HG03060 (cell line): ENCODE measurements around the gene TNK2.
A peak's percentile ranks its signal among the peaks of the same experiment; 100 is the strongest.
"Not testable (repeated sequence)": the region's sequence is repeated elsewhere in the genome, so short reads cannot be mapped to it uniquely, and the experiment has no call there.

Experiments
- ATAC-seq: cut with Tn5 transposase; IDR thresholded peaks from one replicate; pipeline ENCODE4 v1.9.1; 2021; ENCODE audit warnings: low read depth, moderate number of reproducible peaks; ENCODE audit not compliant: unreplicated experiment

Gene TNK2

DNA sequence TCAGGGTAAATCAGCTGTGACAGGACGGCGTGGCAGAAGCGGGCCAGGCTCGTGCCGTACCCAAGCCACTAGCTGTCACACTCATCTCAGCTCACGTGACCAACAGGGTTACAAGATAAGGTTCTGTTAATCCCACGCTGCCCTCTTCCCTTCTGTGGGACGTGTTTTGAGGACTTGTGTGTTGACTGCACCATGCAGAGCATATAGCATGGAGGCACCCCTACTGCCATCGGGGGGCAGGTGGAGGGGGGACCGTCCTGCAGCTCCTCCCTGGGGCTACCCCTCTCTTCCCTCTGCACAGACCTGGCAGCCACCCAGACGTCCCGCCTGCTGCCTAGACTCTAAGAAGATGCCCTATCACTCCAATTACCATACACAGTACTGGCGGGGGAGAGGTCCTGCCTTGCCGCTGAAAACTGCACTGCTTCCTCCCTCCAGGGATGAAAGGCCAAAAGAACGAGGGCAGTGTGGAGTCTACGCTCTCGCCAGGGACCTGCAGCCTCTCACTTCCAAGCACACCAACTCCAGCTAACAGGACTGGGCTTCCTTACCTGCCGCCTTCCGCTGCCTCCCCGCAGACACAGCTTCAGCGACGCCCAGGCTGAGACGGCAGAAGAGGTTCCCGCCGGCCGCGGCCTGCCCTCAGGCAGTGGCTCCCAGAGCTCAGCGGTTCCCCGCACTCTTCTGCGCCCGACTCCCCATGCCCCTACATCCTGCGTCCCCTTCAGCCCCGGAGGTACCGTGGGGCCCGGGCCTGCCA is at the start of gene TNK2:
Gene TNK2 (minus strand): TSS at position 618 of the 760 bp plus-strand sequence. CDS start 19,963 bp downstream, outside the sequence.
- ATAC-seq: peak; percentile 27

DNA sequence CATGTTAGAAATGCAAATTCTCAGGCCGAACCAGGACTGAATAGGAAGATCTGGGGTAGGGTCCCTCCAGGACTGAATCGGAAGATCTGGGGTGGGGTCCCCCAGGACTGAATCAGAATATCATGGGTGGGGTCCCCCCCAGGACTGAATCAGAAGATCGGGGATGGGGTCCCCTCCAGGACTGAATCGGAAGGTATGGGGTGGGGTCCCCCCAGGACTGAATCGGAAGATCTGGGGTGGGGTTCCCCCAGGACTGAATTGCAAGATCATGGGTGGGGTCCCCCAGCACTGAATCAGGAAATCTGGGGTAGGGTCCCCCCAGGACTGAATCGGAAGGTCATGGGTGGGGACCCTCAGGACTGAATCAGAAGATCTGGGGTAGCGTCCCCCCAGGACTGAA is 48.2 kb upstream of the TNK2 start:
- ATAC-seq: no peak

DNA sequence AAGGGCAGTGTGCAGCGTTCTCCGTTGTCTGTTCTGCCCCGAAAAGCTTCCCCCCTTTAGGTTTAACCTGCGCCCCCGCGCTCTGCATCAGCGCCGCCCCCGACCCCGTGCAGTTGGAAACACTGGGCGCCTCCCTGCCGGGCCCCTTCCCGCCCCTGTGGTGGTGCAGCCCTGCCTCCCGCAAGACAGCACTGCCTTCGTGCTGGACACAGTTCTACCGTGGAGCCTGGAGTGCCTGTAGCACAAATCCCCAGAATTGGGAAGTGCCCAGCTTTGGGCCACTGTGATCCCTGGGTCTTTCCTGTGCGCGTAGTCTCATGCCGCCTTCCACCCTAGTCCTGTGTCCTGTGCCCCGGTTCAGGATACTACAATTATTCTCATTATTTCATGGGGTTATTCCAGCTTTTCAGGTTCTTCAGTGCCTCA is 47.1 kb upstream of the TNK2 start:
- ATAC-seq: not testable (repeated sequence)

DNA sequence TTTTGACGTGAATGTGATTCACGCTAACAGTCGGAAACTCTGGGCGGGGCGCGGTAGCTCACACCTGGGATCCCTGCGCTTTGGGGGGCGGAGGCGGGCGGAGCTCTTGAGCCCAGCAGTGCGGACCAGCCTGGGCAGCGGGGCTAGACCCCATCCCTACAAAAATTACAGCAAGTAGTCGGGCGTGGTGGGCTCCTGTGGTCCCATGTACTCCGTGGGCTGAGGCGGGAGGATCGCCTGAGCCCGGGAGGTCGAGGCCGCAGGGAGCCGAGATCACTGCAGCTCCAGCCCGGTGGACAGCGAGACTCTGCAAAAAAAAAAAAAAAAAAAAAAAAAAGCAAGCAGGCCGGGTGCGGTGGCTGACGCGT is 46.4 kb upstream of the TNK2 start:
- ATAC-seq: peak; percentile 23

DNA sequence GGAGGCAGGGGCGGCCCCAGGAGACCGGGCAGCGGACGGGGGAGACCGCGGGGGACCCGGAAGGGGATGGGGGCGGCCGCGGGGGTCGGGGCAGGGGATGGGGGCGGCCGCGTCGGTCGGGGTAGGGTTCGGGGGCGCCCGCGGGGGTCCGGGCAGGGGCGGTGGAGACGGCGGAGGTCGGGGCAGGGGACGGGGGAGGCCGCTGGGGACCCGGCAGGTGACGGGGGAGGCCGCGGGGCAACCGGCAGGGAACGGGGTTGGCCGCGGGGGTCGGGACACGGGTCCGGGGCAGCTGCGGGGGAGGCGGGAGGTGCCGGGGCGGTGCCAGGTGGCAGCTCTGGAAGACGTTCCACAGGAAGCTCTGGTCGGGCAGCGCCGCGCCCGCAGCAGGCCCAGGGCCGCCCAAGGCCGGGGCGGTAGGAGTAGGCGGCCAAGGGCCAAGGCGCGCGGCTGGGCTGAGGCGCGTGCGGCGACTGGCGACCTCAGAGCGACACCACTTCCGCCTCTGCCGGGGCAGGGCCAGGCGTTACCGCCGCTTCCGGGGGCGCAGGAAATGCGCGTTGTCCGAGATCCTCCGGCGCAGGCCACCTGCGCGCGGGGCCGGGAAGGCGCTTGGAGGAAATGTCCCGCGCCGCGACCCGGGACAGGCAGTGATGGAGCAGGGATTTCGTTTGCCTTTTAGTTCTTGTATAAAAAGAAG is 45.9 kb upstream of the TNK2 start:
- peak; percentile 81 for ATAC-seq

DNA sequence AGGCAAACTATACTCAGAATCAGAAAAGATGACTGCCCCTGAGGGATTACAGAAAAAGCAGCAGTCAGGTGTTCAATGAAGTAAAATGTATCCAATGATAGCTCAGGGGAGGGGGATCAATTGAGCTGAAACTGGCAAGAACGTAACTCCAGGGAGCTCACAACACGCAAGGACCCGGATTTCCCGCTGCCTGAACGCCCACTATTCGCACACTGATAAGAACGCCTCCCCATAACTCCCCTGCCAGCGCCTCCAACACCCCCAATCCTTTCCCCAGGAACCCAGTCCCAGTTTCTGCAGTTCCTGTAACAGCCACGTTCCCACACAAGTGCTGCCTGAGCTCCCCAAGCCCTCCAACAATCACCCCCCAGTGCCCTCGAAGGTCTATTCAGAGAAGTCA is 44.2 kb upstream of the TNK2 start:
- ATAC-seq: not testable (repeated sequence)

DNA sequence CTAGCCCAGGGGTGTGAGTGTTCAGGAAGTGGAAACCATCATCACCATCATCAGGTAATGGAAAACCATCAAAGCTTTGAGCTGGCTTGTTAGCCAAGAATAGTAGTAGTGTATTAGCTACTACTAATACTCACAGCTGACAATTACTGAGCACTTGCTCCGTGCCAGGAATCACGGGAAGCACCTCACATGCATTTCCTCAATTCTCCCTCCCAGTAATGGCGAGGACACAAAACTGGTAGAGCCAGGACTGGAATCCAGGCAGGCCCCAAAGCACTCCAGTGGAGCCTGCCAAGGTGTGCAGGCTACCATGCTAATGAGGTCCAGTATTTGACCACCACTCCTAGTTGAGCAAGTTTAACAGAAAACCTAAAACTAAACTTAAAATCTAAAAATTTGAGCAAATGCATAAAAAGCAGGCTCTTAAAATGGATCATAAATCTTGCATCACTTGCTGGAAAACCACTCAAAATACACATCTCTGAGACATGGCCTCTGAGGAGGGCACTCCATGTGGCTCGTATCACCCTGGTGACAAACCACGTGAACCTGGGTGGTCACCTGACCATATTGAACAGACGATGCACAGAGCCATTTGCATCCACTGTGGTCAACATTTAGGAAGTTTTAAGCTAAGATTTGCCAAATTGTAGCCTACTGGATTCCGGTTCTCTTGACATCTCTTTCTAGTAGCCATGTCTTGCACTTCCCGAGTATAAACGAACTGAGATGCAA is 43.3 kb upstream of the TNK2 start:
- not testable (repeated sequence) for ATAC-seq

DNA sequence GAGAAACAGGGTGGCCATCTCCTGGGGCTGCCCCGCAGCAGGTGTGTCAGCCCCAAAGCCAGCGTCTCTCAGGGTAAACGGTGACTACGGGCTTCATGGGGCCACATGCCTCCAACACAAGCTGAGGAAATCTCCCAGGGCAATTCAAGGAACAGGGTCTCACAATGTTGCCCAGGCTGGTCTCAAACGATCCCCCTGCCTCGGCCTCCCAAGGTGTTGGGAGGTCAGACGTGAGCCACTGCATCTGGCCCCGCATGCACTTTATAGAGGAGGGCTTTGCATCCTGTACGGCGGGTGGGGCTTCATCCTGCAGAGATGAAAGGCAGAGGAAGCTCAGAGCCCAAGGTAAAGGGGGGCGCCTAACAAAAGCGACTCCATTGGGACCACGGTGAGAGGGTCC is 42.4 kb upstream of the TNK2 start:
- ATAC-seq: not testable (repeated sequence)

DNA sequence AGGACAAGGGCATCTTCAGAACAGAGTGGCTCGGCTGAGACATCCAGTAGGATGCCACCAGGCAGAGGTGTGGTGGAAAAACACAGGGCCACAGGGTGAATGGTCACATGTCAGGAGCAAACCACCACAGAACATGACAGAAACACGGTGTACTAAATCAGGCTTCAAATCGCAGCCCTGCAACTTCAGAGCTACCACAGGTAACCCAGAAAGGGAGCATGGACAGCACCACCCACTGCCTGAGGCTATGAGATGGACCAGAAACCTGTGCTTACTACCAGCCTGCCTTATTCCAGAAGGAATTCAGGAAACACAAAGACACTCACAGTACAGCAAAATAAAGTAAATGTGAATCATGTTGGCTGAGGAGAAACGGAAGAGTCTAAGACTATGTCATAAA is 41.8 kb upstream of the TNK2 start:
- ATAC-seq: not testable (repeated sequence)

DNA sequence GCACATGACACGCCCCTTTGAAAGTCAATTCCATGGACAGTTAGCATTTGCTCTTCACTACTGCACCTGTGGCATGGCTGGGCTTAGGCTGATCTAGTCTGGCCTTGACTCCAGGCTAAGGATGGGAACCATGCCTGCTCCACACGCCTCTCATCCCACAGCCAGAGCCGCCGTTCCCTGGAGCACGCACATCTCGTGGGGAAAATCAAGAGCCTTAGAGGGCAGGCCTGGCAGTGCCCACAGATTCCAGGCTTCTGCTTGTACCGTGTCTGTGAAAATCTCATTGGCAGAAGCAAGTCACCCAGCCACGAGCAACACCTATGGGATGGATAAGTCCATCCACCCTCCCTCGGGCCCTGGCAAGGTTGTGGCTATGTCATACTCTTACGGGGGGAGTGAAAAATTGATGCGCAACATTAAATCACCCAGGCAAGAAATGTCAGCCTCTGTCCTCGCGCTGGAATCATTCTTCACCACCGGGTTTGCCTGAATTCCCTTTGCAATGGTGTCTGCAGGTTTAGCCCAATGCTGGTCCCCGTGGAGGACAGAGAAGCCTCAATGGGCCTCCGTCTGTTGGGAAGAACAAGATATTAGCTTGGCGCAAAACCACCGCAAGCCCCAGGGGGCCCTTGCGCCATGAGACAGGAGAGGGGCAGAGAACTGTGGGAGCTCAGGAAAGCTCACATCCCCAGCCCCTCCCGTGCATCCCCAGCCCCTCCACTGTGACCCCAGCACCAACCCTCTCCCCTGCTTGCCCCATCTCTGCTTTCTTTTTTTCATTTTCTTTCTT is 38.8 kb upstream of the TNK2 start:
- not testable (repeated sequence) for ATAC-seq

DNA sequence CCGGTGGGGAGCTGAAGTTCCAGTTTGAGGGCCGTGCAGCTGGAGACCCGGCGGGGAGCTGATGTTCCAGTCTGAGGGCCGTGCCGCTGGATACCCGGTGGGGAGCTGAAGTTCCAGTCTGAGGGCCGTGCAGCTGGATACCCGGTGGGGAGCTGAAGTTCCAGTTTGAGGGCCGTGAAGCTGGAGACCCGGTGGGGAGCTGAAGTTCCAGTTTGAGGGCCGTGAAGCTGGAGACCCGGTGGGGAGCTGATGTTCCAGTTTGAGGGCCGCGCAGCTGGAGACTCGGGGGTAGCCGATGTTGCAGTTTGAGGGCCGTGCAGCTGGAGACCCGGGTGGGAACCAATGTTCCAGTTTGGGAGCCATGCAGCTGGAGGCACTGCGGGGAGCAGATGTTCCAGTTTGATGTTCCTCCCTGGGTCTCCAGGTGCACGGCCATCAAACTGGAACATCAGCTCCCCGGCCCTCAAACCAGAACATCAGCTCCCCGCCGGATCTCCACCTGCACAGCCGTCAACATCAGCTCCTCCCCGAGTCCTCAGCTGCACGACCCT is 33.0 kb upstream of the TNK2 start:
- not testable (repeated sequence) for ATAC-seq

DNA sequence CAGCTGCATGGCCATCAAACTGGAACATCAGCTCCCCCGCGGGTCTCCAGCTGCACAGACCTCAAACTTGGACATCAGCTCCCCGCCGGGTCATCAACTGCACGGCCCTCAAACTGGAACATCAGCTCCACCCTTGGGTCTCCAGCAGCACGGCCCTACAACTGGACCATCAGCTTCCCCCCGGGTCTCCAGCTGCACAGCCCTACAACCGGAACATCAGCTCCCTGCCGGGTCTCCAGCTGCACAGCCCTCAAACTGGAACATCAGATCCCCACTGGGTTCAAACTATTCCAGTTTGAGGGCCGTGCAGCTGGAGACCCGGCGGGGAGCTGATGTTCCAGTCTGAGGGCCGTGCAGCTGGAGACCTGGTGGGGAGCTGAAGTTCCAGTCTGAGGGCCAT is 32.5 kb upstream of the TNK2 start:
- ATAC-seq: not testable (repeated sequence)

DNA sequence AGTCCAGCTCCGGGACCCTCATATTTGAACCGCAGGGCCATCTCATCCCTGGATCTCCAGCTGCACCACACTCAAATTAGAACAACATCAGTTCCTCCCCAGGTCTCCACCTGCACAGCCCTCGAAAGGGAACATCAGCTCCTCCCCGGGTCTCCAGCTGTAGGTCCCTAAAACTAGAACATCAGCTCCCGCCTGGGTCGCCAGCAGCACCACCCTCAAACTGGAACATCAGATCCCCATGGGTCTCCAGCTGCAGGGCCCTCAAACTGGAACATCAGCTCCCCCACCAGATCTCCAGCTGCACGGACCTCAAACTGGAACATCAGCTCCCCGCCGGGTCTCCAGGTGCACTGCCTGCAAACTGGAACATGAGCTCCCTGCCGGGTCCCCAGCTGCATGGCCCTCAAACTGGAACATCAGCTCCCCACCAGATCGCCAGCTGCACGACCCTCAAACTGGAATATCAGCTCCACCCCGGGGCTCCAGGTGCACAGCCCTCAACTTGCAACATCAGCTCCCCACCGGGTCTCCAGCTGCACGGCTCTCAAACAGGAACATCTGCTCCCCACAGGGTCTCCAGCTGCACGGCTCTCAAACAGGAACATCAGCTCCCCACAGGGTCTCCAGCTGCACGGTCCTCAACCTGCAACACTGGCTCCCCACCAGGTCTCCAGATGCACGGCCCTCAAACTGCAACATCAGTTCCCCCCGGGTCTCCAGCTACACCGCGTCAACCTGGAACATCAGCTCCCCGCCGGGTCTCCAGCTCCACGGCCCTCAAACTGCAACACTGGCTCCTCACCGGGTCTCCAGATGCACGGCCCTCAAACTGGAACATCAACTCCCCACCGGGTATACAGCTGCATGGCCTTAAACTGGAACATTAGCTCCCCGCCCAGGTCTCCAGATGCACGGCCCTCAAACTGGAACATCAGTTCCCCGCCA is 31.4 kb upstream of the TNK2 start:
- ATAC-seq: not testable (repeated sequence)

DNA sequence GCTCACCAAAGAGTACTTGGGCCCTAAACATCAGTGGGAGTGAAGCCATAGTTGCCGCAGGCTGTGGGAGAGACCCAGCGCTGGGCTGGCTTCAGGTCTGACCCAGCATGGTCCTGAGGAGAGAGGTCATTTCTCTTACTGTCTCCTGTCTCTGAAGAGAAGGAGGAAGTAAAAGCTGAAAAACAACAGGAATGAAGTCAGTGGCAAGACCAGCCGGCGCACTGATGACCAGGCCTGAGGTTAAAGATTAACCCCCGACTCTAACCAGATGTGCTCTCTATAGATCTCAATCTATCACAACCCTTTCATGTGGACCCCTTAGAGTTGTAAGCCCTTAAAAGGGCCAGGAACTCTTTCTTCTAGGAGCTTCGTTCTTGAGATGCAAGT is 24.7 kb upstream of the TNK2 start:
- ATAC-seq: not testable (repeated sequence)

DNA sequence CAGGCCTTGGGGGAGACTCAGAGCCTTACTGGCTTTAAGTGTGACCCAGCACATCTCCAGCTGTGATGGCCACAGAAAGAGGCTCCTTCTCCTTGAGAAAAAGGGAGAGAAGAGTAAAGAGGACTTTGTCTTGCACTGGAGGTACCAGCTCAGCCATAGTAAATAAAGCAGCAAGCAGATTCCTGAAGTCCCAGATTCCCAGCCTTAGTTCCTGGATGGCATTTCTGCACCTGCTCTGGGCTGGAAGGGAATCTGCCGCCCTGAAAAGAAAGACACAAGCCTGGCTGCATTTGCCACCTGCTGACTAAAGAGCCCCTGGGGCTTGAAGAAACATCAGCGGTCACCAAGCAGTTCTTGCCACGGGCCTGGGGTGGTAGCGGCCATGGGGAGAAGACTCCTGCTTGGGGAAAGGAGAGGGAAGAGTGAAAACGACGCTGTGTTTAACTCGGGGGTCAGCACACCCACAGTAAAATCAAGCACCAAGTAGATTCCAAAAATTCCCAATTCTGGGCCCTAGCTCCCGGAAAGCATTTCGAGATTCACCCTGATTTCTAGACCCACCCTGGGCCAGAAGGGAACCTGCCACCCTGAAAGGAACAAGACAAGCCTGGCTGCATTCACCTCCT is 24.2 kb upstream of the TNK2 start:
- ATAC-seq: no peak

DNA sequence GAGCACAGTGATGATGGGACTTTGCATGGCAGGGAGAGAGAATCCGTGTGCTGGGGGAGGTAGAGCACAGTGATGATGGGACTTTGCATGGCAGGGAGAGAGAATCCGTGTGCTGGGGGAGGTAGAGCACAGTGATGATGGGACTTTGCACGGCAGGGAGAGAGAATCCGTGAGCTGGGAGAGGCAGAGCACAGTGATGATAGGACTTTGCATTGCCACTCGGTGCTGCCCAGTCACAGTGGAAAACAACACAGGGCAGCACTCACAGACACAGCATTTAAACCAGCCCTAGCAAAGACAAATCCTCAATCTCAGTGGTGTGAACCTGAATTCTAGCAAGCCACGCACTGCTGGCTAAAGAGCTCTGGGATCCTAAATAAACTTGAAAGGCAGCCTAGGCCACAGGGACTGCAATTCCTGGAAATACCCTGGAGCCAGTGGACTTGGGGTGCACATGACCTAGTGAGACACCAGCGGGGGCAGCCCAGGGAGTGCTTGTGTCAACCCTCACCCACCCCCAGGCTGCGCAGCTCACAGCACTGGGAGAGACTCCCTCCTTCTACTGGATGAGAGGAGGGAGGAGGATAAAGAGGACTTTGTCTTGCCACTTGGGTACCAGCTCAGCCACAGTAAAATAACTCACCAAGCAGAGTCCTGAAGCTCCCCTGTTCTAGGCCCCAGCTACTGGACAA is 23.4 kb upstream of the TNK2 start:
- ATAC-seq: no peak

DNA sequence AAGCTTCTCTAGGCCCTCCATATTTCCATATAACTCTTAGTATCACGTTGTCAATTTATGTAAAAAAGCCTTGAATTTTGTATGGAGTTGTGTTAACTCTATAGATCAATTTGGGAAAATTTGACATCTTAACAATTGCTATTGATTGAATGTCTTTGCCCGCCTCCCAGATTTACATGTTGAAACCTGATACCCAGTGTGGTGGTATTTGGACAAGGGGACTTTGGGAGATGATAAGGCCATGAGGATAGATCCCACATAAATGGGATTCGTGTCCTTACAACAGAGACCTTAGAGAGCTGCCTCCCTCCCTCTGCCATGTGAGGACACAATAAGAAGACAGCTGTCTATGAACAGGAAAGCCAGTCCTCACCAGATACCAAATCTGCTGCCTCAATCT is 21.1 kb upstream of the TNK2 start:
- ATAC-seq: no peak

DNA sequence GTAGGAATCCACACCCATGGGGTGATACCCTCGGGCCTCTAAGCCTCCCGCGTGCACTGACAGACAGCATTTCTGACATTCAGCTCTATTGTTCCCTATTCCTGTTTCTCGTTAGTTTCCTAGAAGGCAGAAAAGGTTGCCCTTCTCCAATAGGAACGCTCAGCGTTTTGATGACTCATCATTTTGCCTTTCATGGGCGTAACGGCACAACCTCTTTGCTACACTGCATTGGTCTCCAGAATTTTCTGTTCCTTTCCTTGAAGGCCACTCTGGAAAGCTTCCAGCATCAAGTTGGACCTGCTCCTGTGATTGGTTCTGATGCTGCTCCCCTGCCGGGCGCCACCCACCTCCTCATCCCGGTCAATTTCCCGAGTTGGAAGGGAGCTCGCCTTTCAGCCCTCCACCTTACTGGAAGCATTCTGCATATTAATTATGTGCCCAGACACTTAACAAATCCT is 13.0 kb upstream of the TNK2 start:
- ATAC-seq: no peak
